HG02759 (cell line): ENCODE results near the gene RPL26.

Experiments
- ATAC-seq: cut with Tn5 transposase; IDR thresholded peaks from one replicate; pipeline ENCODE4 v1.9.1; 2021; ENCODE audit warnings: mild to moderate bottlenecking, moderate library complexity; ENCODE audit not compliant: unreplicated experiment

RPL26 gene

GRCh38 chr17:8332128-8332527 lies 50.9 kb downstream of the RPL26 start:
- ATAC-seq: no peak
